ENCODE measurements around the gene MCU. TPM values are rescaled to one million over a fixed set of nuclear protein-coding genes. Genes with fewer than 3 reads are reported as not detected.

MCU gene
- total RNA-seq, 2 experiments from 2014 or later, result 9.4 to 9.9 TPM

DNA sequence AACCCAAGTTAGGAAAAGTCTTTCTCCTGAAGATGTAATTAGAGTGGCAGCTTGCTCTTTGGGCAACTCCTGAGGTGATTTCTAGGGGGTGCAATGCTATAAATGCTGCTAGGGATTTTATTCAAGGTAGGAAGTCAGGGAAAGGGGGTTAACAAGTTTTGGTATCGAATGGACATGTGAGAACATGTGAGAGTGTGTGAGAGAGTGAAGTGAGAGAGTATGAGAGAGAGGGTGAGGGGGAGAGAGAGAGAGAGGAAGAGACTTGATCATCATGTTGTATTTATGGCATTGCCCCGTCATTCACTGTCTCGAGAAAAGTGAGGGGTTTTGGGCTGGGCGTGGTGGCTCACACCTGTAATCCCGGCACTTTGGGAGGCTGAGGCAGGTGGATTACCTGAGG, 50.9 kb downstream of the MCU start:
- no TSS peak for BruUV-seq (replicated peaks)
- intact Hi-C loops (cut with micrococcal nuclease; ENCODE audit: unreplicated experiment), result no loop called here
- no peaks in the 10 kb centered on the region for H4K20me1 ChIP-seq (ENCODE audit: insufficient read depth, low read length)
- no peak overlapping the region for H2AFZ ChIP-seq (ENCODE audit: low read length)
- no peaks in the 10 kb centered on the region for H3K9me2 ChIP-seq (ENCODE audit: insufficient read depth, low read length)
- DNase-seq (ENCODE audit: low spot score), result no peak
- no peaks in the 10 kb centered on the region for H3K4me1 ChIP-seq (ENCODE audit: insufficient read depth, low read length, poor library complexity, severe bottlenecking)
- H3K4me3 ChIP-seq (ENCODE audit: low read depth, low read length, poor library complexity, severe bottlenecking), result no peak overlapping the region
- TF ChIP-seq, protein P1, sequence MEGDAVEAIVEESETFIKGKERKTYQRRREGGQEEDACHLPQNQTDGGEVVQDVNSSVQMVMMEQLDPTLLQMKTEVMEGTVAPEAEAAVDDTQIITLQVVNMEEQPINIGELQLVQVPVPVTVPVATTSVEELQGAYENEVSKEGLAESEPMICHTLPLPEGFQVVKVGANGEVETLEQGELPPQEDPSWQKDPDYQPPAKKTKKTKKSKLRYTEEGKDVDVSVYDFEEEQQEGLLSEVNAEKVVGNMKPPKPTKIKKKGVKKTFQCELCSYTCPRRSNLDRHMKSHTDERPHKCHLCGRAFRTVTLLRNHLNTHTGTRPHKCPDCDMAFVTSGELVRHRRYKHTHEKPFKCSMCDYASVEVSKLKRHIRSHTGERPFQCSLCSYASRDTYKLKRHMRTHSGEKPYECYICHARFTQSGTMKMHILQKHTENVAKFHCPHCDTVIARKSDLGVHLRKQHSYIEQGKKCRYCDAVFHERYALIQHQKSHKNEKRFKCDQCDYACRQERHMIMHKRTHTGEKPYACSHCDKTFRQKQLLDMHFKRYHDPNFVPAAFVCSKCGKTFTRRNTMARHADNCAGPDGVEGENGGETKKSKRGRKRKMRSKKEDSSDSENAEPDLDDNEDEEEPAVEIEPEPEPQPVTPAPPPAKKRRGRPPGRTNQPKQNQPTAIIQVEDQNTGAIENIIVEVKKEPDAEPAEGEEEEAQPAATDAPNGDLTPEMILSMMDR (conservative IDR thresholded peaks at IDR 0.05; ENCODE audit: low read length), result no peak
- TF ChIP-seq EZH2phosphoT487 (IDR thresholded peaks at IDR 0.05; ENCODE audit: borderline replicate concordance, low read depth, low read length), result no peak
- H3K4me2 ChIP-seq (ENCODE audit: low read length), result no peak overlapping the region
- no peaks in the 10 kb centered on the region for H3K79me2 ChIP-seq (ENCODE audit: insufficient read depth, low read depth, low read length)
- no peaks in the 10 kb centered on the region for H3K36me3 ChIP-seq (ENCODE audit: insufficient read depth, low read length)
- ChIA-PET CTCF (ENCODE audit: unreplicated experiment) (no interaction called here), POLR2A (no interaction called here)
- no peaks in the 10 kb centered on the region for H3K9me3 ChIP-seq (ENCODE audit: low read length)
- no peak overlapping the region for H3K27ac ChIP-seq (ENCODE audit: low read depth, low read length, poor library complexity, severe bottlenecking)

DNA sequence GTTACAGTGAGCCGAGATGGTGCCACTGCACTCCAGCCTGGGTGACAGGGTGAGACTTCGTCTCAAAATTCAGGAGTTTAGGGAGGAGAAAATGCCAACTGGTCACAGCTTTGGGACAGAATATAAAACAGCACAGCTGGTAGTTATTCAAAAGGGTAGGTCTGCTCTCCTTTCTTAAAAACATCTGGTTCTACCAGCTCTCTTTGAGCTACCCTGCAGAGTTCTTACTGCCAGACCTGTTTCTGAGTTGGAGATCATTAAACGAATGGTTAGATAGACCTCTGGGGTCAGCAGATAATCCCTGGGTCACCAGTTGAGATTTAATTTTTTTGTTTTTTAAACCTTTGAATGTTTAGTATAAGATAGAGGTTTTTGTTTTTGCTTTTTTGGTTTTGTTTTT, 52.6 kb downstream of the MCU start:
- Histone ChIP-seq H3K36me3 (ENCODE audit: insufficient read depth, low read length) (no peaks in the 10 kb centered on the region), H3K4me3 (ENCODE audit: low read depth, low read length, poor library complexity, severe bottlenecking) (no peak overlapping the region), H3K27ac (ENCODE audit: low read depth, low read length, poor library complexity, severe bottlenecking) (no peak overlapping the region), H3K4me2 (ENCODE audit: low read length) (no peak overlapping the region), H3K79me2 (ENCODE audit: insufficient read depth, low read depth, low read length) (no peaks in the 10 kb centered on the region), H3K9me2 (ENCODE audit: insufficient read depth, low read length) (no peaks in the 10 kb centered on the region), H4K20me1 (ENCODE audit: insufficient read depth, low read length) (no peaks in the 10 kb centered on the region), H2AFZ (ENCODE audit: low read length) (no peak overlapping the region), H3K9me3 (ENCODE audit: low read length) (no peaks in the 10 kb centered on the region), H3K4me1 (ENCODE audit: insufficient read depth, low read length, poor library complexity, severe bottlenecking) (no peaks in the 10 kb centered on the region)
- no peak for DNase-seq (ENCODE audit: low spot score)
- BruUV-seq (replicated peaks), result no TSS peak
- CTCF ChIA-PET (ENCODE audit: unreplicated experiment), result no interaction called here
- TF ChIP-seq, protein P1 (conservative IDR thresholded peaks at IDR 0.05; ENCODE audit: low read length), result no peak
- TF ChIP-seq EZH2phosphoT487 (IDR thresholded peaks at IDR 0.05; ENCODE audit: borderline replicate concordance, low read depth, low read length), result no peak
- POLR2A ChIA-PET, result interaction anchor here (0.7 to 1.4 kb wide), 3 partner anchors 19 to 106 kb away, joined by 3 read pairs; no protein-coding TSS in a partner anchor
- intact Hi-C loops (cut with micrococcal nuclease; ENCODE audit: unreplicated experiment), result no loop called here

DNA sequence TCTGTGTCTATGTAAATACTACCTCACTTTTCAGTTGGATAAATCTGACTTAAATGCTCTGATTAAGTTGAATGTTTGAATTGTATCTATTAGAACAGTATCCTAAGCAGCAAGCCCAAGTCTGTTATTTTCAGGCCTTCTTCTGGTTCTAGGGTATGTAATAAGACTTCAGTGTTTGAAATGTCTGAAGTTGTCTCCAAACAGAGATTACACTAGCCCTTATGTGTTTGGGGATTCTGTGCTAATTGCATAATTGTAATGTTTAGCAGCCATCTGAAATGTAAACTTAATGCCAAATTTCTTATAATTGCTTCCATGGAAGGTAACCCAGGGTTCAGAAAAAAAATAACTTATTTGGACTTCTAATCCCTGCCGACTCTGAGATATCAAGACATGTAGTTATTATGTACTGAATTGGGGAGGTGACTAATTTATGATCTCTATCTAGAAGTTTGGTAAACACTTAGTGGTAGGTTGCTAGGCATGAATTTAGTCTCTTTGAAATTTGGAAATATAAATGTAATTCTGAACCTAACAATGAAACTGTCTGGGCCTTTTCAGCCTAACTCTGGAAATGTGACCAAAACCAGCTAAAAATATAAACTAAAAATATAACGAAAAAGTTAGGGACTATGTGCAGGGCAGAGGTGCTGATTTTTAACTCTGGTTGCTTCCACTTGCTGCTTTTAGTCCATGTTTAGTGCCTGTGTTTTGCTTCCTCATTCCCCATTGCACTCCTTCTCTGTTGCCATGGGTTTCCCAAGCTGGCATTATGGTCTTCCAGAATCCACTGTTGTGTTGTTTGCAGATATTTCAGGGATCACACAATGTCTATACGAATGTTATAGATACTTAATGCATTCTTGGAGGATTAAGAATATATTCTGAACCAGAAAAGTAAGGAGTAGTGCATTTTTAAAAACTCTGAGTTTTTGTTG, 54.8 kb downstream of the MCU start:
- no peak overlapping the region for H3K4me2 ChIP-seq (ENCODE audit: low read length)
- ChIA-PET POLR2A (no interaction called here), CTCF (ENCODE audit: unreplicated experiment) (no interaction called here)
- no peaks in the 10 kb centered on the region for H3K9me2 ChIP-seq (ENCODE audit: insufficient read depth, low read length)
- no peak overlapping the region for H3K4me3 ChIP-seq (ENCODE audit: low read depth, low read length, poor library complexity, severe bottlenecking)
- no TSS peak for BruUV-seq (replicated peaks)
- no peak overlapping the region for H3K27ac ChIP-seq (ENCODE audit: low read depth, low read length, poor library complexity, severe bottlenecking)
- H3K79me2 ChIP-seq (ENCODE audit: insufficient read depth, low read depth, low read length), result no peaks in the 10 kb centered on the region
- no peak for DNase-seq (ENCODE audit: low spot score)
- H3K4me1 ChIP-seq (ENCODE audit: insufficient read depth, low read length, poor library complexity, severe bottlenecking), result no peaks in the 10 kb centered on the region
- H3K36me3 ChIP-seq (ENCODE audit: insufficient read depth, low read length), result no peaks in the 10 kb centered on the region
- TF ChIP-seq, protein P1 (conservative IDR thresholded peaks at IDR 0.05; ENCODE audit: low read length), result no peak
- no peak for TF ChIP-seq EZH2phosphoT487 (IDR thresholded peaks at IDR 0.05; ENCODE audit: borderline replicate concordance, low read depth, low read length)
- H2AFZ ChIP-seq (ENCODE audit: low read length), result no peak overlapping the region
- intact Hi-C loops (cut with micrococcal nuclease; ENCODE audit: unreplicated experiment), result no loop called here
- no peaks in the 10 kb centered on the region for H4K20me1 ChIP-seq (ENCODE audit: insufficient read depth, low read length)
- H3K9me3 ChIP-seq (ENCODE audit: low read length), result no peaks in the 10 kb centered on the region
